Tibial artery (tissue), 4 donors: ENCODE results near the gene TMEM239.

Experiments used
- DNase-seq, 2 donors: peaks; one replicate each; pipeline ENCODE4 v3.0.0-alpha.2; 2019
- H3K27ac ChIP-seq, 2 donors: fragments of 200-600 bp; sonication (generic) in 1 of 2; 1 replicate in 1 of 2; 2 replicates in 1 of 2; pipeline ENCODE4 v1.5.1; 2018 to 2019; ENCODE audit warnings: mild to moderate bottlenecking in 1 of 2
- H3K27me3 ChIP-seq, 2 donors: fragments of 200-600 bp; sonication (generic) in 1 of 2; one replicate each; pipeline versions ENCODE4 v1.5.1 to v1.6.0; 2016 to 2019
- H3K36me3 ChIP-seq, 3 donors: fragments of 200-600 bp; sonication (generic) in 2 of 3; one replicate each; pipeline ENCODE4 v1.5.1; 2016 to 2019; ENCODE audit warnings: mild to moderate bottlenecking in 2 of 3
- H3K4me1 ChIP-seq, 4 donors: fragments of 200-600 bp; sonication (generic) in 2 of 4; 1 replicate in 3 of 4; 2 replicates in 1 of 4; pipeline ENCODE4 v1.5.1; 2016 to 2019
- H3K4me3 ChIP-seq, 2 donors: fragments of 200-600 bp; sonication (generic) in 1 of 2; 1 replicate in 1 of 2; 2 replicates in 1 of 2; pipeline ENCODE4 v1.5.1; 2018 to 2019; ENCODE audit warnings: mild to moderate bottlenecking in 2 of 2
- H3K9me3 ChIP-seq, 3 donors: fragments of 200-600 bp; sonication (generic) in 1 of 3; one replicate each; pipeline ENCODE4 v1.5.1; 2016 to 2019
- intact Hi-C: fragments of 100-400 bp; cut with DNase I; formaldehyde crosslinking; loops from one replicate; pipeline ENCODE4 v1.15.0; 2023; ENCODE audit warnings: low total_unique reads
- TF ChIP-seq, protein P1 (sequence below), 2 experiments: fragments of 200-600 bp in 1 of 2; fragments of 450-650 bp in 1 of 2; IDR thresholded peaks; one replicate each; pipeline ENCODE4 v1.5.1; 2017 to 2019; ENCODE audit warnings: antibody characterized with exemption in 2 of 2, mild to moderate bottlenecking in 1 of 2, moderate library complexity in 1 of 2

The TMEM239 gene

DNA sequence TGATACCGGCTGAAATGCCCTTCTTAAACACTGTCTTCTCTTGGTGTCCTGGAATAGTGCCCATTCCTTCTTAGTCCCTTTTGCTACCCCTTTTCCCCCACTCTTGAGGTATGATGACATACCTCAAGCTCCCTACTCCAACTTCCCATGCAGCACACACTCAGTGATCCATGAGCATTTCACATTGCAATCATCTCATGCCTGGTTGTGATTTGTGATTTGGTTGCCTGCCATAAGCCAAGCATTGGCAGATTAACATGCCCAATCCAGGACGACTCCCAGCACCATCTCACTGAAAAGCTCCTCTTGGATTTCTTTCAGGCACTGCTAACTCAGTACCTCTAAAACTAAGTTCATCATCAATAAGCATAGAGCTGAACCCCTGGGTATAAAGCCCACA is 42.4 kb downstream of the TMEM239 start:
- Histone ChIP-seq H3K36me3 (peaks cover 29 to 34% (median 33%) of the 10 kb centered on the region in 3 donors), H3K4me3 (no peak overlapping the region), H3K9me3 (no peaks in the 10 kb centered on the region), H3K4me1 (no peaks in the 10 kb centered on the region), H3K27me3 (no peaks in the 10 kb centered on the region), H3K27ac (no peak overlapping the region)
- no peak for DNase-seq
- TF ChIP-seq, protein P1, sequence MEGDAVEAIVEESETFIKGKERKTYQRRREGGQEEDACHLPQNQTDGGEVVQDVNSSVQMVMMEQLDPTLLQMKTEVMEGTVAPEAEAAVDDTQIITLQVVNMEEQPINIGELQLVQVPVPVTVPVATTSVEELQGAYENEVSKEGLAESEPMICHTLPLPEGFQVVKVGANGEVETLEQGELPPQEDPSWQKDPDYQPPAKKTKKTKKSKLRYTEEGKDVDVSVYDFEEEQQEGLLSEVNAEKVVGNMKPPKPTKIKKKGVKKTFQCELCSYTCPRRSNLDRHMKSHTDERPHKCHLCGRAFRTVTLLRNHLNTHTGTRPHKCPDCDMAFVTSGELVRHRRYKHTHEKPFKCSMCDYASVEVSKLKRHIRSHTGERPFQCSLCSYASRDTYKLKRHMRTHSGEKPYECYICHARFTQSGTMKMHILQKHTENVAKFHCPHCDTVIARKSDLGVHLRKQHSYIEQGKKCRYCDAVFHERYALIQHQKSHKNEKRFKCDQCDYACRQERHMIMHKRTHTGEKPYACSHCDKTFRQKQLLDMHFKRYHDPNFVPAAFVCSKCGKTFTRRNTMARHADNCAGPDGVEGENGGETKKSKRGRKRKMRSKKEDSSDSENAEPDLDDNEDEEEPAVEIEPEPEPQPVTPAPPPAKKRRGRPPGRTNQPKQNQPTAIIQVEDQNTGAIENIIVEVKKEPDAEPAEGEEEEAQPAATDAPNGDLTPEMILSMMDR (IDR thresholded peaks at IDR 0.05), result no peak
- intact Hi-C loops, result no loop called here

DNA sequence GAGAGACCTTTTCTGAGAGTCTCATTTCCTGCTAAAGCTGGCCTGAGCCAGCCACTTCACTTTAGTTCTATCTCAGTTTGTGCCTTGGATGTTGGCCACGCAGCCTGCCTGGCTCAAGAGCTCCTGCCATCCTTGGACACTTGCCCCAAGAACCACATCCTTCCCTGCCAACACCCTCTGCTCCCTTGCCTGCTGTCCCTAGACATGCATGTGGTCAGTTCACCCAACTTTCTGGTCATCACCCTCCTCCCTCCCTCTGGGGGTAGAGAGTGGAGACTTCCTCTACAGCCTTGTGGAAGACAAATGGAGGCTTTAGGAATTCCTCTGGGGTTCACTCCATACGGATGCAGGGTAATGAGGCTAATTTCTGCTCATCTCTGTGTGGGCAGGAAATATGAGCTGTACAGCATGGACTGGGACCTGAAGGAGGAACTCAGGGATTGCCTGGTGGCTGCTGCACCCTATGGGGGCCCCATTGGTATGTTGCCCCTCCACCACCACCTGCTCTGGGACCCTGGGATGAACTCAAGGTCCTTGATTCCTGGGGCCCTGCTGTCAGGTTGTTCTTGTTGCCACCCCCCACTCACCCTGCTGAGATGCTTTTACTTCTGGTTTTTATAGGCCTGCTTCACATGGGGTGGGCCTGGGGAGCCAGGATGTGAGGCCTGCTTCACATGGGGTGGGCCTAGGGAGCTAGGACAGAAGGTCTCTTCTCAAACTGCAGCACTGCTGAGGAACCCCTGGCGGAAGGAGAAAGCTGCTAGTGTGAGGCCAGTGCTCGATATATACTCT is 43.4 kb downstream of the TMEM239 start:
- no peaks in the 10 kb centered on the region for H3K27me3 ChIP-seq
- no peak for DNase-seq
- peaks cover 39 to 43% (median 43%) of the 10 kb centered on the region in 3 donors for H3K36me3 ChIP-seq
- no peak overlapping the region for H3K27ac ChIP-seq
- TF ChIP-seq, protein P1 (IDR thresholded peaks at IDR 0.05), result no peak
- H3K4me3 ChIP-seq, result no peak overlapping the region
- intact Hi-C loops, result no loop called here
- H3K4me1 ChIP-seq, result no peaks in the 10 kb centered on the region
- no peaks in the 10 kb centered on the region for H3K9me3 ChIP-seq

DNA sequence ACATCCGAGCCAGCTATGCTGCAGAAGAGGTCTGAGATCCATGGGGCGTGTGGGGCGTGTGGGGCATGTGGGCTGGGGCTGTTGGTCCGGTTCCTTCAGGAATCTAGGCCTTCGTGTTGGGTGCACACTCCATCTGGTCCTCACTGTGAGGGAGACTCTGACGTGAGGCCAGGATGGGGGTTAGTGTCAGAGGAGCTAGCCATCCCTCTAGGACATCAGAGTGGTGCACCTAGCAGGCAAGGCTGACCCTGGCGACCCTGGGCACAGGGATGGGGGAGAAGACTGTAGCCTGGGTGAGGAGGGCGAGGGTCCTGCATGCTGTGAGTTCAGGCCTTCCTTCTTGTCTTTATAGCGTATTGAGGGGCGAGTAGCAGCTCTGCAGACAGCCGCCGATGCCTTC is 48.5 kb downstream of the TMEM239 start:
- Histone ChIP-seq H3K4me3 (no peak overlapping the region), H3K27me3 (no peaks in the 10 kb centered on the region), H3K27ac (no peak overlapping the region), H3K9me3 (no peaks in the 10 kb centered on the region), H3K36me3 (peaks cover 59 to 70% (median 59%) of the 10 kb centered on the region in 3 donors), H3K4me1 (no peaks in the 10 kb centered on the region)
- no peak for DNase-seq
- TF ChIP-seq, protein P1 (IDR thresholded peaks at IDR 0.05), result no peak
- intact Hi-C loops, result no loop called here

DNA sequence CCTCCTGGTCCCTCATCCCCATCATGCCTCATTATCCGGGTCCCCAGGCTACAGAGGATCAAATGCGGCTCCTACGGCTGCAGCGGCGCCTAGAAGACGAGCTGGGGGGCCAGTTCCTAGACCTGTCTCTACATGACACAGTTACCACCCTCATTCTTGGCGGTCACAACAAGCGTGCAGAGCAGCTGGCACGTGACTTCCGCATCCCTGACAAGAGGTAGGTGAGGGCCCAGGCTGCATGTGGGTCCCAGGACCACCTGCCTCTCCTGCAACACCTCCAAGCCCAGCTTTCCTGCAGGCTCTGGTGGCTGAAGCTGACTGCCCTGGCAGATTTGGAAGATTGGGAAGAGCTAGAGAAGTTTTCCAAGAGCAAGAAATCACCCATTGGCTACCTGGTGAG is 48.9 kb downstream of the TMEM239 start:
- TF ChIP-seq, protein P1 (IDR thresholded peaks at IDR 0.05), result no peak
- H3K9me3 ChIP-seq, result no peaks in the 10 kb centered on the region
- H3K4me1 ChIP-seq, result no peaks in the 10 kb centered on the region
- no peak overlapping the region for H3K27ac ChIP-seq
- no peak for DNase-seq
- intact Hi-C loops, result no loop called here
- no peak overlapping the region for H3K4me3 ChIP-seq
- H3K27me3 ChIP-seq, result no peaks in the 10 kb centered on the region
- H3K36me3 ChIP-seq, result peaks cover 59 to 70% (median 59%) of the 10 kb centered on the region in 3 donors

DNA sequence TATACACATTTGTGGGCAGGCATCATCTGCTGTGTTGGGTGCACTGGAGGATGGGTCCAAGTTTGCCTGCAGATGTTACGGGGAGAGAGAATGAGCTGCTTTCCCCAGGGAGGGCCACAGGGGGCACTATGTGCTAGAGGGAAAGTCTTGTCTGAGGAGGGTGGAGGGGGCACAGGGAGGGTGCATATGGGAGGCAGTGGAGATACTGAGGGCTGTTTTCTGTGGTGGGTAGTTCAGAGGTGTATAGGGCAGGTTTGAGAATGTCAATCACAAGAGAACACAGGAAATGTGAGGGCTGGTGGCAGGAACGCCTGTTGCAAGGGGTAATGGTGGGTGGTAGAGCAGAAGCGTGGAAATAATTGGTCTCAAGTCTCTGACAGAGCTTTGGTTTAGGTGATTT is 49.5 kb downstream of the TMEM239 start:
- peaks cover 0 to under 1% (median under 1%) of the 10 kb centered on the region in 4 donors for H3K4me1 ChIP-seq

More for the DNA sequence above, 49.5 kb downstream of the TMEM239 start:
- no peak for DNase-seq
- Histone ChIP-seq H3K27me3 (peaks cover 0 to 2% of the 10 kb centered on the region in 2 donors), H3K4me3 (no peak overlapping the region), H3K9me3 (no peaks in the 10 kb centered on the region), H3K36me3 (peaks cover 55 to 66% (median 59%) of the 10 kb centered on the region in 3 donors), H3K27ac (no peak overlapping the region)
- TF ChIP-seq, protein P1 (IDR thresholded peaks at IDR 0.05), result no peak
- intact Hi-C loops, result no loop called here
